ENCODE results near the gene KIFAP3.

DNA sequence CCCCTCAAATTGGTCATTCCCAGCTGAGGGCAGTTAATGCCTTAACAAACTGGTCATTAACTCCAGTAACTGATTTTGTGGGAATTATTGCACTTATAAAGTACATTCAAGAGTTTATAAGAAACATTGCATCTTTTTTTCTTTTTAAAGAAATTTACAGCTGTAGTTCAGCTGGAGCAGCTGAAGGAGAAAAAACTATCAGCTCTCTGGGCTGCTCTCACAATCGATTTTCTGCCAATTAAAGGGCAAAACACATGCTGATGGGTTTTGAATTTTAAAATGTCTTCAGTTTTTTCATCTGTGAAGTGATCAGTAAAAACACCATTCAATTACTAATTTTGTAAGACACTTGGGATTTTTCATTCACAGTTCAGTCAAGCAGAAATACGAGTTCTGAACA, 74.7 kb downstream of the KIFAP3 start:
- TF ChIP-seq HDGF (IDR thresholded peaks at IDR 0.05; ENCODE audit: borderline replicate concordance) (no peak), TARDBP (IDR thresholded peaks at IDR 0.05) (no peak), LEF1 (IDR thresholded peaks at IDR 0.05; ENCODE audit: borderline replicate concordance) (no peak), BHLHE40 (IDR thresholded peaks at IDR 0.05; ENCODE audit: borderline replicate concordance) (no peak), ELF4 (IDR thresholded peaks at IDR 0.05) (no peak), SP1 (IDR thresholded peaks at IDR 0.05) (no peak), FOXK2 (IDR thresholded peaks at IDR 0.05) (no peak)
- TF ChIP-seq, protein P1, sequence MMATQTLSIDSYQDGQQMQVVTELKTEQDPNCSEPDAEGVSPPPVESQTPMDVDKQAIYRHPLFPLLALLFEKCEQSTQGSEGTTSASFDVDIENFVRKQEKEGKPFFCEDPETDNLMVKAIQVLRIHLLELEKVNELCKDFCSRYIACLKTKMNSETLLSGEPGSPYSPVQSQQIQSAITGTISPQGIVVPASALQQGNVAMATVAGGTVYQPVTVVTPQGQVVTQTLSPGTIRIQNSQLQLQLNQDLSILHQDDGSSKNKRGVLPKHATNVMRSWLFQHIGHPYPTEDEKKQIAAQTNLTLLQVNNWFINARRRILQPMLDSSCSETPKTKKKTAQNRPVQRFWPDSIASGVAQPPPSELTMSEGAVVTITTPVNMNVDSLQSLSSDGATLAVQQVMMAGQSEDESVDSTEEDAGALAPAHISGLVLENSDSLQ (IDR thresholded peaks at IDR 0.05), result no peak
